ENCODE data around the gene OSR1. TPM values are rescaled to one million over a fixed set of nuclear protein-coding genes. Genes with fewer than 3 reads are reported as not detected.
"Not testable (repeated sequence)": the region's sequence is repeated elsewhere in the genome, so short reads cannot be mapped to it uniquely, and the experiment has no call there.

The OSR1 gene
- total and polyA plus RNA-seq, 10 donors = 0.04 to 1.4 (median 0.23) TPM; not detected in 5

DNA sequence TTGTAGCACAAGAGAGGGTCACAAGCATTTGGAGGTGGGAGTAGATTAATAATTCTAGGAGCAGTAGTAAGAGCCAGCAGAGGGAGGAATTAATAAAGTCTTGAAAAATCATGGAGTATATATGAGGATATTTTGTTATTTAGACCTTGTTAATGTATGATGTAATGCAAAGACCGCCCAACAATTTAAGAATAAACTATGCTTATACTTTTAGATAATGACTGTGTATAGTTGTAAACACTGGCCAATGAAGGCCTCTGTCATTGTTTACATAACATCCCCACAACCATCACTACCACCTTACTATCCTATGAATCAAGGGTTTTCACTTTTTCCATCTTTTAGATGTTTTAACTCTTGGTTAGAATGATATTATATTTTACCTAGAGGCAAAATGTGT, 37.6 kb downstream of the OSR1 start:
- no peaks in the 10 kb centered on the region for H3K36me3 ChIP-seq
- H3K4me3 ChIP-seq = no peak overlapping the region
- DNase-seq = no peak
- 93 to 96% (median 94%) methylated on average over 1 of the region's 1 CpG for WGBS, 5 donors
- TF ChIP-seq POLR2AphosphoS5 (IDR thresholded peaks at IDR 0.05) (no peak), POLR2A (IDR thresholded peaks at IDR 0.05) (no peak)
- TF ChIP-seq, protein P1, sequence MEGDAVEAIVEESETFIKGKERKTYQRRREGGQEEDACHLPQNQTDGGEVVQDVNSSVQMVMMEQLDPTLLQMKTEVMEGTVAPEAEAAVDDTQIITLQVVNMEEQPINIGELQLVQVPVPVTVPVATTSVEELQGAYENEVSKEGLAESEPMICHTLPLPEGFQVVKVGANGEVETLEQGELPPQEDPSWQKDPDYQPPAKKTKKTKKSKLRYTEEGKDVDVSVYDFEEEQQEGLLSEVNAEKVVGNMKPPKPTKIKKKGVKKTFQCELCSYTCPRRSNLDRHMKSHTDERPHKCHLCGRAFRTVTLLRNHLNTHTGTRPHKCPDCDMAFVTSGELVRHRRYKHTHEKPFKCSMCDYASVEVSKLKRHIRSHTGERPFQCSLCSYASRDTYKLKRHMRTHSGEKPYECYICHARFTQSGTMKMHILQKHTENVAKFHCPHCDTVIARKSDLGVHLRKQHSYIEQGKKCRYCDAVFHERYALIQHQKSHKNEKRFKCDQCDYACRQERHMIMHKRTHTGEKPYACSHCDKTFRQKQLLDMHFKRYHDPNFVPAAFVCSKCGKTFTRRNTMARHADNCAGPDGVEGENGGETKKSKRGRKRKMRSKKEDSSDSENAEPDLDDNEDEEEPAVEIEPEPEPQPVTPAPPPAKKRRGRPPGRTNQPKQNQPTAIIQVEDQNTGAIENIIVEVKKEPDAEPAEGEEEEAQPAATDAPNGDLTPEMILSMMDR (IDR thresholded peaks at IDR 0.05 in 8 of 11, conservative IDR thresholded peaks at IDR 0.05 in 3 of 11) = no peak
- H3K27ac ChIP-seq = no peak overlapping the region
- H3K9me3 ChIP-seq = peaks cover 0 to 6% (median 0%) of the 10 kb centered on the region in 8 donors
- H3K4me1 ChIP-seq = no peaks in the 10 kb centered on the region
- intact Hi-C loops (cut with DNase I; ENCODE audit: low total_unique reads) = no loop called here
- H3K27me3 ChIP-seq (replicated peaks in 1 of 7) = no peaks in the 10 kb centered on the region

DNA sequence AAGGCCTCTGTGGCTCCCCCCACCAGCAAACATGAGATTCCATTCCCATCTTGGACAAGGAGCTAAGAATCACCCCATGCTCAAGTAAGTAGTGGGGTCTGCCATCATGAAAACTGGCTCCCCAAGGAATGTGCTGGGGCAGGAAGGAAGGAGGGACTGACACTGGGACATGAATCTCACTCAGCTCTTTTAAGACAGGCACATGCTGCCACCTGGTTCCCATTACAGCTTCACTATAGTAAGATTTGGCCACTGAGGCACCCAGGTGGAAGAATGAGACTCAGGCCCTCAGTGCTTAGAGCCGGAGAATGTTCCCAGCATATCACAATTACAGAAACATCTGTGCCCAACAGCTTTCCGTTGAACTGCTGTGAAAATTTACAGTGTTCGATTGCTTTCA, 38.7 kb downstream of the OSR1 start:
- Histone ChIP-seq H3K36me3 (no peaks in the 10 kb centered on the region), H3K27me3 (replicated peaks in 1 of 7) (no peaks in the 10 kb centered on the region), H3K27ac (peak overlapping the region in 5 of 8 donors; percentile 10 to 58 (median 36)), H3K4me3 (no peak overlapping the region), H3K9me3 (peaks cover 0 to 6% (median 0%) of the 10 kb centered on the region in 8 donors), H3K4me1 (no peaks in the 10 kb centered on the region)
- 9 to 29% (median 20%) methylated on average over 3 of the region's 3 CpGs for WGBS, 5 donors
- no peak for DNase-seq
- intact Hi-C loops (cut with DNase I; ENCODE audit: low total_unique reads) = no loop called here
- TF ChIP-seq, protein P1 (IDR thresholded peaks at IDR 0.05 in 8 of 11, conservative IDR thresholded peaks at IDR 0.05 in 3 of 11) = no peak
- no peak for TF ChIP-seq POLR2AphosphoS5 (IDR thresholded peaks at IDR 0.05)
- no peak for TF ChIP-seq POLR2A (IDR thresholded peaks at IDR 0.05)

DNA sequence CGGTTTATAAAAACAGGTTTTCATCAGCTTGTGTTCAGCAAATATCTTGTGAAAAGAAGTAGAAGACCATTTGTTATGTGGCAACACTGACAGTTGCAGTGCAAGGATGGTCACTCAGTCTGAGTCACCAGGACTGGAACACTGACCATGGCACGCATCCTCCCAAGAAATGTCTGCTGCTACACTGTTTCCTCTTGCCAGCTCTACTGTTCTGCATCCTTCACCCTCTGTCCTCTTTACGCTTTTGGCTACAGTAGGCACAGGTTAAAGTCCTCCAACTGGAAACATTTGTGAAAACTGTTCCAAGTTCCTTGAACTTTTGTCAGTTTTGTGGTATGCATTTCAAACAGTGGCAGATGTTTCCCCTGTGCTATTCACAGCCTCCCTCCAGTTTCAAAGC, 39.4 kb downstream of the OSR1 start:
- TF ChIP-seq POLR2A (IDR thresholded peaks at IDR 0.05) (no peak), POLR2AphosphoS5 (IDR thresholded peaks at IDR 0.05) (peak in 1 of 3 donors; percentile 49)
- Histone ChIP-seq H3K9me3 (peaks cover 0 to 6% (median 0%) of the 10 kb centered on the region in 8 donors), H3K36me3 (no peaks in the 10 kb centered on the region), H3K27ac (peak overlapping the region in 2 of 8 donors; percentile 49 to 58), H3K4me3 (no peak overlapping the region), H3K4me1 (no peaks in the 10 kb centered on the region), H3K27me3 (replicated peaks in 1 of 7) (no peaks in the 10 kb centered on the region)
- intact Hi-C loops (cut with DNase I; ENCODE audit: low total_unique reads) = no loop called here
- DNase-seq = no peak
- WGBS, 5 donors = 69 to 86% (median 81%) methylated on average over 3 of the region's 3 CpGs

DNA sequence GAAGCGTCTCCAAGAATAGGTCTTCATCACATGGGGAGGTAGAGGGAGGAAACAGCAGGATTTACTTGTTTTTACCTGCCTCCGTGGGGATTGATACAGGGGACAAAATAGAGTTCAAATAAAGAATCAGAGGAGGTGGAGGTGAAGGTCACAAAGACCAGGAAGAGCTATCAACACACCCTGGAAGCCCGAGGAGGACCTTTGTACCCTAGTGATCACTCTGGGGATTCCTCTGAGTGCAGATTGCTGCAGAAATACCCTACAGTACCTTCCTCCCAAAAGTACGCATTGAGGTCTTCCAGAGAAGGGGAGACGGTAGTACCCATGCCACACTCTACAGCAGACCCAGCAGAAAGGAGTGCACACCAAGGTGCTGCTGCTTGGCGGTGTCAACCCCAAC, 44.9 kb downstream of the OSR1 start:
- H3K27ac ChIP-seq = no peak overlapping the region
- DNase-seq = no peak
- peaks cover 0 to 5% (median 0%) of the 10 kb centered on the region in 8 donors for H3K9me3 ChIP-seq
- H3K36me3 ChIP-seq = no peaks in the 10 kb centered on the region
- H3K27me3 ChIP-seq (replicated peaks in 1 of 7) = no peaks in the 10 kb centered on the region
- H3K4me3 ChIP-seq = no peak overlapping the region
- intact Hi-C loops (cut with DNase I; ENCODE audit: low total_unique reads) = no loop called here
- TF ChIP-seq POLR2A (IDR thresholded peaks at IDR 0.05) (no peak), POLR2AphosphoS5 (IDR thresholded peaks at IDR 0.05) (no peak)
- TF ChIP-seq, protein P1 (IDR thresholded peaks at IDR 0.05 in 8 of 11, conservative IDR thresholded peaks at IDR 0.05 in 3 of 11) = no peak
- WGBS, 5 donors = 85 to 90% (median 89%) methylated on average over 6 of the region's 6 CpGs
- H3K4me1 ChIP-seq = no peaks in the 10 kb centered on the region

DNA sequence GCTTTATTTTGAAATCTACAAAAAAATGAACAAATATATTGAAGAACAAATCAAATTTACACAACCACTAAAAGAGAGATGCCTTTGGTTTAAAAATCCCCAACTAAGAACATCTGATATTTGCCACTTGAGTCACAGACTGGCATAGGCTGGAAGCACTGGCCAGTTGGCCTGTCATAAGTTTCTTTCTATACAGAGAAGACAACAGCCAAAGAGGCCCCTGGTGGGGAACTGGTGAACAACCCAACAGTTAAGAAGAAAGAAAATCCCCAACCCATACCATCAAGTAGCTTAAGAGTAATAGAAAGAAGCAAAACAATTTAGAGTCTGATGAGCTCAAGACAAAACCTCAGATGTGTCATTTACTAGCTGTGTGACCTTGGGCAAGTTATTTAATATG, 45.5 kb downstream of the OSR1 start:
- TF ChIP-seq, protein P1 (IDR thresholded peaks at IDR 0.05 in 8 of 11, conservative IDR thresholded peaks at IDR 0.05 in 3 of 11) = peak in 2 of 11 experiments; percentile 21 to 29
- no peak for TF ChIP-seq POLR2AphosphoS5 (IDR thresholded peaks at IDR 0.05)
- Histone ChIP-seq H3K36me3 (no peaks in the 10 kb centered on the region), H3K27me3 (replicated peaks in 1 of 7) (no peaks in the 10 kb centered on the region), H3K9me3 (peaks cover 0 to 5% (median 0%) of the 10 kb centered on the region in 8 donors), H3K4me3 (no peak overlapping the region), H3K4me1 (no peaks in the 10 kb centered on the region), H3K27ac (no peak overlapping the region)
- no peak for DNase-seq
- intact Hi-C loops (cut with DNase I; ENCODE audit: low total_unique reads) = no loop called here

DNA sequence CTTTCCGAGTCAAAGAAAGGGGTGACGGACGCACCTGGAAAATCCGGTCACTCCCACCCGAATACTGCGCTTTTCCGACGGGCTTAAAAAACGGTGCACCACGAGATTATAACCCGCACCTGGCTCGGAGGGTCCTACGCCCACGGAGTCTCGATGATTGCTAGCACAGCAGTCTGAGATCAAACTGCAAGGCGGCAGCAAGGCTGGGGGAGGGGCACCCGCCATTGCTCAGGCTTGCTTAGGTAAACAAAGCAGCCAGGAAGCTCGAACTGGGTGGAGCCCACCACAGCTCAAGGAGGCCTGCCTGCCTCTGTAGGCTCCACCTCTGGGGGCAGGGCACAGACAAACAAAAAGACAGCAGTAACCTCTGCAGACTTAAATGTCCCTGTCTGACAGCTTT, 52.4 kb downstream of the OSR1 start:
- H3K4me1 ChIP-seq; H3K4me3 ChIP-seq; intact Hi-C loops (cut with DNase I; ENCODE audit: low total_unique reads); H3K27ac ChIP-seq; H3K27me3 ChIP-seq (replicated peaks in 1 of 7); H3K9me3 ChIP-seq; H3K36me3 ChIP-seq; DNase-seq: not testable (repeated sequence)
- WGBS, 5 donors = 82 to 95% (median 92%) methylated on average over 16 to 17 of the region's 18 CpGs

DNA sequence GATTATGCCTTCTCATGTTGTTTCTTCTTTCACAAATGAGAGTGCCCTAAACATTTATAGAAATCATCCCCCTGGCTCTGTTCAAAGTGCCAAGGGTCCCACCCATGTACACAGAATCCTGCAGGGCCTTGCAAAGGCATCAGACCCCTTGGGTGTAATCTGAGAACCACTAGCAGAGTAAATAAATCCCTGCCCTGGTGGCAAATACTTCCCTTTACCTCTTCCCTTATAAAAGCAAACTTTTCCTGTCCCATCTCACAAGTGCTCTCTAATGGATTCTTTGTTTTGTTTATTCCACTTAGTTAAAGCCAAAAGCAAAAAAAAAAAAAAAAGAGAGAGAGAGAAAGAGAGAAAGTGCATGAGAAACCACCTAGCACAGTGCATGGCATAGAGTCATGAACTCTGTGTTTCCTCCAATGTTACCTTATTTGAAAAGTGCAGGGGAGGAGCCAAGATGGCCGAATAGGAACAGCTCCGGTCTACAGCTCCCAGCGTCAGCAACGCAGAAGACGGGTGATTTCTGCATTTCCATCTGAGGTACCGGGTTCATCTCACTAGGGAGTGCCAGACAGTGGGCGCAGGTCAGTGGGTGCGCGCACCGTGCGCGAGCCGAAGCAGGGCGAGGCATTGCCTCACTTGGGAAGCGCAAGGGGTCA, 52.9 kb downstream of the OSR1 start:
- H3K27ac ChIP-seq = not testable (repeated sequence)

More for the DNA sequence above, 52.9 kb downstream of the OSR1 start:
- H3K27me3 ChIP-seq (replicated peaks in 1 of 7); H3K4me3 ChIP-seq; DNase-seq; H3K36me3 ChIP-seq; H3K9me3 ChIP-seq; H3K4me1 ChIP-seq; intact Hi-C loops (cut with DNase I; ENCODE audit: low total_unique reads): not testable (repeated sequence)
- WGBS, 5 donors = 91 to 97% (median 93%) methylated on average over 6 to 15 of the region's 15 CpGs

Data from spleen (tissue), 11 donors.